GM21390 (cell line): ENCODE measurements around the gene CCSER1.

Experiments
- ATAC-seq: cut with Tn5 transposase; IDR thresholded peaks from one replicate; pipeline ENCODE4 v1.9.1; 2021; ENCODE audit not compliant: unreplicated experiment

Gene CCSER1

GRCh38 chr4:90540536-90540935, 413.3 kb downstream of the CCSER1 start:
- ATAC-seq, result no peak

DNA sequence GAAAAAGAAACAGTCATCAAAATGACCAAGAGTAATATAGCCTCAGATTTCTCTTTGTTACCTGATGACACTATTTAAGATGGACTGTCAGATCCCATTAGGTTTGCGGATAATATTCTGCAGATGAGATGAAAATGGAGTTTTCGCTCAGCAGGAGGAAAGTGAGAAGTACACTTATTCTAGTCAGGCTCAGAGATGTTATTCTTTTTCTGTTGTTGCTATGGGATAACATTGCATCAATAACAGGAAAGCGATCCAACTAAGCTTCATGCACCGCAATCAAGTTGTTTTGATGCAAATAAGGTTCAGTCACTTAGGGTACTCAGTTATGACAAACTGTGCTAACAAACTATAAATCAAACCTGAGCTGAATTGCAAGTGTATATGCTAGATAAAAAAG, 415.0 kb downstream of the CCSER1 start:
- ATAC-seq, result no peak

DNA sequence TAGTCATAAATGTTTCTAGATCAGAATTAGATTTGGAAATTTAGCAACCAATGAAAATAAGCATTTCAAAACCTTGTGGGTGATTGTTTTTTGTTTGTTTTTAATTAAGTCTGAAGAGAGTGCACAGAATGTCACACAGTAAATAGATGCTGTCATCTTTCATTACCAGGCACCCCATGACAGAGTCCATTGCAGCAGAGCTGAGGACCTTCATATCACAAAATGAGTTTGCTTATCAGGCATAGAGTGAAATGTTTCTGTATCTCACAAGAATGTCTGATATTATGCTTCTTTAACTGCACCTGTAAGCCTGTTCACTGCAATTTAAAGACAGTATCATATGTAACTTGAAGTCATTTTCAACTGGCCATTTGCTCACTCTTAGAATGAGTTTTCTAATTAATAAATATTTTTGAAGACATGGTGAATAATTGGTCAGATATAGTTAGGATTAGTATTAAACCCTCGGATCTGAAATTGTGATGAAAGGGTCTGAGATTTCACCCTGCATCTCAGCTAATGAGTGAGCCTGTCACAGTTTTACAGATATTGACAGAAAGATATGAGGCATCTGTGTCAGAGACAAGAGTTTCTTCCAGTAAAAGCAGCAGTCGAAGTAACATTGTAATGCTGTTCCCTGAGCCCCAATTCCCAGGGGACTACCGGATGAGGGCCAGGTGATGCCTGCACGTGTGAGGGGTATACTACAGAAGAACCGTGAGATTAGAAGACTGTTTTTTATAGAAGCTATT, 416.4 kb downstream of the CCSER1 start:
- no peak for ATAC-seq

DNA sequence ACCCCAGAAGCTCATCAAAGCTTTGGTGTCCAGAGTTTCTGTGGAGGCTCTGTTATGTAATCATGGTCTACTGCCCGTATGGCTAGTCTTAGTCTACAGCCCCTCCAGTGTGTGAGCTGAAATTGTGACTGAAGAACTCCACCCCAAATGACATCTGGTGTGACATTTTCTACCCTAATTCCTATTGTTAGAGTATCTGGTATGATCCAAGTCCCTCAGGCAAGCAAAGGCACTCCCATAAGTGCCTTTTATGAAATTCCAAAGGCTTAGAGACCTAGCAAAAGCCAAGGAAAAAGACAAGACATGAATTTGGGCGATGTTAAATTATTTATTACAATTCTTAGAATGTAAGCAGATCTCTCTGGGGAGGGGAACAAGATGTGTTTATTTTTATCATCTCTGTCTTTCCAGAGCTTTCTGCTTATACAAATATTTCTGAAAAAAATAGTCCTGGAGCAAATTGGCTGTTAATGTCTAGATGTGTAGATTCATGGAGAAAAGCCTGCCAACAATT, 417.4 kb downstream of the CCSER1 start:
- no peak for ATAC-seq

GRCh38 chr4:90545380-90545779, 418.2 kb downstream of the CCSER1 start:
- no peak for ATAC-seq

DNA sequence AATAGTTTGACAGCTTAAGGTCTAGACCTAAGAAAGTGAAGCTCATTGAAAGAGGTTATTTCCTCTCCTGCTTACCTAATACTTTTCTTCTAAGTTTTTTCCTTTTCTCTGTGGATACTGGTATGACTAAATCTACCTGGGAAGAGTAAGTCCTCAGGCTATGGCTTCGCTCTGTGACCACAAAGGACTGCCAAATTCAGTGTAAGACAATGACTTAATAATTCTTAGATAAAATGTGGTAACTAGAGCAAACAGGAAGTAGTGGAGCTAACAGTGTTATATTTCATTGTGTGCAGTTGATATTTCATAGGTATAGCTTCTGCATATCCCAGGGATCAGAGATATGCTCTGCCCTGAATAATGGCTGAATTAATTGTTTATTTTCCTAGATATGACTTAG, 418.9 kb downstream of the CCSER1 start:
- ATAC-seq, result peak; percentile 40

GRCh38 chr4:90570615-90571014, 443.4 kb downstream of the CCSER1 start:
- ATAC-seq, result no peak

GRCh38 chr4:90572996-90573395, 445.8 kb downstream of the CCSER1 start:
- ATAC-seq, result no peak

- ATAC-seq, result no peak
Measured at GRCh38 chr4:90575371-90575770, 448.2 kb downstream of the CCSER1 start.

DNA sequence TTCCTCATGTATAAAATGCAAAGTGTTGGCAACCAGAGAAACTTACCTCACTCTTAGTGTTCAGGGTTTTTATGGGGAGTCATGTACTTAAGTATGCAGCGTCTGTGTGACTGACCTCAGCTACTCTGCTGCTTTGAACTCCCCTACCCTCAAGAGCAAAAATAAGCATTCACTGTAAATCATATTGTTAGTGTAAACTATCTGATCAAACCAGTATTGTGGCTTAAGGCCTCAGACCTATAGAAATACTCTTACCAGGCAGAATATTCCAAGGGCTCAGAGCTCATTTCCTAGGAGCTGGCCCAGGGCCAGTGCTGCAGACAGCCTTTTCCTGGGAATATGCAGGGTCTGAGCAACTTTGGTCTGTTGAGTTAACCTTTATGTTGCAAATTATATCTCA, 453.1 kb downstream of the CCSER1 start:
- no peak for ATAC-seq

GRCh38 chr4:90582087-90582486, 454.9 kb downstream of the CCSER1 start:
- ATAC-seq, result no peak

GRCh38 chr4:90584051-90584450, 456.9 kb downstream of the CCSER1 start:
- no peak for ATAC-seq

- no peak for ATAC-seq
Measured at GRCh38 chr4:90585961-90586360, 458.8 kb downstream of the CCSER1 start.

GRCh38 chr4:90586799-90587198, 459.6 kb downstream of the CCSER1 start:
- ATAC-seq, result no peak

DNA sequence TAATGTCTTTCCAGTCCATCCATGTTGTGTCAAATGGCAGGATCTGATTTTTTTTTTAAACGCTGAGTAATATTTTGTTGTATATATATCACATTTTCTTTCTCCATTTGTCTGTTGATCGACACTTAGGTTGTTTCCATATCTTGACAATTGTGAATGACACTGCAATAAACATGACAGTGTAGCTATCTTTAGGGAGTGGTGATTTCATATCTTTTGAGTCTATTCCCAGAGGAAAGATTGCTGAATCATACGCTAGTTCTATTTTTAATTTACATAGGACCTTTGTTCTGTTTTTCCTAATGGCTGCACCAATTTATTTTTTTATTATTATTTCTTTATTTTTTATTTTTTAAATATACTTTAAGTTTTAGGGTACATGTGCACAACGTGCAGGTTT, 470.7 kb downstream of the CCSER1 start:
- no peak for ATAC-seq

DNA sequence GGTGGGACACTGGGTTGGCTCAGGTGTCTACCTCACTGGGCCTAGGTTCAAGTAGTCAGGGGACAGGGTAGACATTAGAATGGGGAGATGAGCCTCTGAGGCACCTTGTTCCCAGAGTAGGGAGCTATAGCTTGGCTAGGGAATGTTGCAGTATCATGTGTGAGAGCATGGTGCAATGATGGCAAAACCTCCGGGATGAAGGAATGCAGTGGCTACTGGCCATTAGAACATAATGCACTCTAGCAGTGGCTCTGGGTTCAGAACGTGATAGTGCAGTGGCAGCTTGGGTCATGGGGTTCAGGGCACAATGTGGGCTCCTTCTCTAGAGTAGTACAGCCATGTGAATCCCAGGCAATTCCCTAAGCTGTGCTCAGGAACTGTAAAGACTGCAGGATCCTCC, 471.5 kb downstream of the CCSER1 start:
- no peak for ATAC-seq

GRCh38 chr4:90602726-90603125, 475.5 kb downstream of the CCSER1 start:
- ATAC-seq, result no peak

GRCh38 chr4:90603540-90603939, 476.3 kb downstream of the CCSER1 start:
- ATAC-seq, result no peak

GRCh38 chr4:90606781-90607180, 479.6 kb downstream of the CCSER1 start:
- no peak for ATAC-seq

DNA sequence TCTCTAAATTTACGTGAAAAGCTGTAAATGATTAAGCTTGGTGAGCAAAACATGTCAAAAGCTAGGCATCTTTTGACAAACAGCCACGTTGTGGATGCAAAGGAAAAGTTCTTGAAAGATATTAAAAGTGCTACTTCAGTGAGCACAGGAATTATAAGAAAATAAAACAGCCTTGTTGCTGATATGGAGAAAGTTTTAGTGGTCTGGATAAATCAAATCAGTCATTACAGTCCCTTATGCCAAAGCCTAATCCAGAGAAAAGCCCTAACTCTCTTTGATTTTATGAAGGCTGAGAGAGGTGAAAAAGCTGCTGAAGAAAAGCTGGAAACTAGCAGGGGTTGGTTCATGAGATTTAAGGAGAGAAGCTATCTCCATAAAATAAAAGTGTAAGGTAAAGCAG, 487.2 kb downstream of the CCSER1 start:
- ATAC-seq, result no peak

DNA sequence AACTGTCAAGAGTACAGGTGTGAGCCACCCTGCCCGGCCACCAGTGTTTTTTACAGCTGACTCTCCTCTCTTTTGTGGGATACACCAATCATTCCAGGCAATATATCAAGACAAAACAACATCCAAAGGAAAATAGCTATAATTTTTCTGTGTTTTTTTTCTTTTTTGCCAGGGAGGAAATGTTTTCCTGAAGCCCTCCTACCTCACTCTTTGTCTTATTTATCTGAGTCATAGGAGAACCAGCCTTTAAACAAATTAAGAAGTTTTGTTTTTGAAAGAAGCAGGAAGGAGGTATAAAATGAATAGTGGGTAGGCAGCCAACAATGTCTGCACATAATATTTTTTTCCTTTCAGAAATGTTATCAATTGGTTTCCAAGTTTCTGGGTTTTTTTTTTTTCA, 493.9 kb downstream of the CCSER1 start:
- ATAC-seq, result no peak

DNA sequence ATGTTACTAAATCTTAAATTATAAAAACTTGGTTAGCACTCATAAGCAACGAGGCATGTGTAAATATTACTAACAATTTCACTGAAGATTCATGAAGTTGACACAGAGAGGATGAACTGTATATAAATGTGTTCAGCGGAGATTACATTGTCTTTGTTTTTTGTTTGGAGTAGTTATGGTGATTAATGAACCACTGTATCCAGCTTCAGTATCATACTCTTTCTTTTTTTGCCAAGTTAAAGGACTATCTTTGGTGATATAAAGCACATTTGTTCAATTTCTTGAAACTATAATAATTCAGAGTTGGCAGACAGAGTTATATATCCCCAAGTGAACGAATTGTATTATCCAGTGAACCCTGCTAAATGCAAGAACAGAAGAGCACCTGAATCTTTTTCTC, 497.6 kb downstream of the CCSER1 start:
- ATAC-seq, result no peak
